NB4 (cell line): ENCODE measurements around the gene KIF3A.

ENCODE experiments used
- CTCF ChIP-seq: IDR thresholded peaks from one replicate; pipeline ENCODE4 v1.5.1; 2012; ENCODE audit warnings: low read depth, low read length
- POLR2A ChIP-seq: IDR thresholded peaks from 2 replicates; pipeline ENCODE4 v1.6.1; 2011; ENCODE audit warnings: mild to moderate bottlenecking; ENCODE audit not compliant: insufficient read length; ENCODE audit errors: extremely low read depth

- TF ChIP-seq CTCF (no peak), POLR2A (no peak)
Observed at GRCh38 chr5:132787076-132787475, 49.7 kb upstream of the KIF3A start.
